H9 (cell line): Measurements from ENCODE around the gene EFCAB12. TPM values are rescaled to one million over a fixed set of nuclear protein-coding genes. Genes with fewer than 3 reads are reported as not detected.

ENCODE experiments used
- DNase-seq: peaks from one replicate; pipeline ENCODE4 v3.0.0-alpha.2; 2017
- H2AFZ ChIP-seq: one replicate; pipeline ENCODE4 v1.6.1; 2013; ENCODE audit warnings: mild to moderate bottlenecking, low read length, control low read depth, moderate library complexity
- H2AK5ac ChIP-seq: 2 replicates; pipeline ENCODE4 v1.6.1; 2013; ENCODE audit warnings: low read length, control low read depth, mixed read lengths; ENCODE audit not compliant: insufficient read length
- H2BK120ac ChIP-seq: one replicate; pipeline ENCODE4 v1.6.1; 2013; ENCODE audit warnings: low read depth, mild to moderate bottlenecking, low read length, control low read depth, inconsistent platforms; ENCODE audit not compliant: poor library complexity, severe bottlenecking
- H2BK12ac ChIP-seq: 2 replicates; pipeline ENCODE4 v1.6.1; 2013; ENCODE audit warnings: low read length, control low read depth, mixed read lengths, low read depth; ENCODE audit not compliant: insufficient read length
- H2BK15ac ChIP-seq: 2 replicates; pipeline ENCODE4 v1.6.1; 2013; ENCODE audit warnings: low read depth, low read length, control low read depth
- H2BK20ac ChIP-seq: one replicate; pipeline ENCODE4 v1.6.1; 2013; ENCODE audit warnings: low read depth, mild to moderate bottlenecking, low read length, control low read depth, inconsistent platforms; ENCODE audit not compliant: poor library complexity, severe bottlenecking
- H2BK5ac ChIP-seq: 2 replicates; pipeline ENCODE4 v1.6.1; 2013; ENCODE audit warnings: low read length, control low read depth, mixed read lengths; ENCODE audit not compliant: insufficient read length
- H3K14ac ChIP-seq: 2 replicates; pipeline ENCODE4 v1.6.1; 2013; ENCODE audit warnings: low read length, control low read depth; ENCODE audit not compliant: insufficient read depth
- H3K18ac ChIP-seq: 2 replicates; pipeline ENCODE4 v1.6.1; 2013; ENCODE audit warnings: low read depth, mild to moderate bottlenecking, mixed read lengths, low read length, control low read depth; ENCODE audit not compliant: insufficient read length
- H3K23ac ChIP-seq: 2 replicates; pipeline ENCODE4 v1.6.1; 2013; ENCODE audit warnings: low read length, control low read depth, mixed read lengths, low read depth; ENCODE audit not compliant: insufficient read length
- H3K23me2 ChIP-seq: 2 replicates; pipeline ENCODE4 v1.6.1; 2013; ENCODE audit warnings: low read depth, mild to moderate bottlenecking, mixed read lengths, low read length, control low read depth; ENCODE audit not compliant: insufficient read length, poor library complexity, severe bottlenecking
- H3K27ac ChIP-seq: 2 replicates; pipeline ENCODE4 v1.5.1; 2013; ENCODE audit warnings: low read length, control low read depth, mixed read lengths, low read depth; ENCODE audit not compliant: insufficient read length
- H3K27me3 ChIP-seq: 2 replicates; pipeline ENCODE4 v1.6.1; 2013; ENCODE audit warnings: low read length, control low read depth, inconsistent platforms; ENCODE audit not compliant: insufficient read depth
- H3K4ac ChIP-seq: 2 replicates; pipeline ENCODE4 v1.6.1; 2013; ENCODE audit warnings: low read depth, mild to moderate bottlenecking, control low read depth, inconsistent platforms, low read length, moderate library complexity
- H3K4me1 ChIP-seq: 2 replicates; pipeline ENCODE4 v1.6.1; 2013; ENCODE audit warnings: low read length, control low read depth, inconsistent platforms; ENCODE audit not compliant: insufficient read depth
- H3K4me2 ChIP-seq: 2 replicates; pipeline ENCODE4 v1.6.1; 2013; ENCODE audit warnings: low read length, control low read depth, mixed read lengths; ENCODE audit not compliant: insufficient read length, insufficient read depth
- H3K56ac ChIP-seq: 2 replicates; pipeline ENCODE4 v1.6.1; 2013; ENCODE audit warnings: low read depth, mild to moderate bottlenecking, mixed read lengths, low read length, control low read depth; ENCODE audit not compliant: insufficient read length
- H3K79me1 ChIP-seq: 2 replicates; pipeline ENCODE4 v1.6.1; 2013; ENCODE audit warnings: low read depth, mild to moderate bottlenecking, moderate library complexity, low read length, control low read depth, inconsistent platforms; ENCODE audit not compliant: insufficient read depth, poor library complexity, severe bottlenecking
- H3K79me2 ChIP-seq: 2 replicates; pipeline ENCODE4 v1.6.1; 2013; ENCODE audit warnings: low read length, control low read depth, inconsistent platforms; ENCODE audit not compliant: insufficient read depth
- H3K9ac ChIP-seq: 2 replicates; pipeline ENCODE4 v1.6.1; 2013; ENCODE audit warnings: low read length, control low read depth, mixed read lengths; ENCODE audit not compliant: insufficient read length; ENCODE audit errors: extremely low read depth
- H3K9me3 ChIP-seq: one replicate; pipeline ENCODE4 v1.6.1; 2013; ENCODE audit warnings: low read depth, low read length, inconsistent platforms; ENCODE audit not compliant: control insufficient read depth
- H3T11ph ChIP-seq: one replicate; pipeline ENCODE4 v1.6.1; 2013; ENCODE audit warnings: mild to moderate bottlenecking, low read length, control low read depth, inconsistent platforms
- H4K20me1 ChIP-seq: one replicate; pipeline ENCODE4 v1.6.1; 2013; ENCODE audit not compliant: control insufficient read depth, insufficient read length, insufficient read depth
- H4K5ac ChIP-seq: 2 replicates; pipeline ENCODE4 v1.6.1; 2013; ENCODE audit warnings: low read depth, mild to moderate bottlenecking, mixed read lengths, low read length, control low read depth; ENCODE audit not compliant: insufficient read length
- H4K8ac ChIP-seq: replicated peaks from 2 replicates; pipeline ENCODE4 v1.6.1; 2013; ENCODE audit warnings: low read length, control low read depth, mixed read lengths, low read depth; ENCODE audit not compliant: insufficient read length
- H4K91ac ChIP-seq: 2 replicates; pipeline ENCODE4 v1.6.1; 2013; ENCODE audit warnings: low read depth, mild to moderate bottlenecking, moderate library complexity, mixed read lengths, low read length, control low read depth; ENCODE audit not compliant: insufficient read length
- H3K27ac Mint-ChIP-seq, 3 experiments: 2 replicates in 2 of 3; 3 replicates in 1 of 3; pipeline ENCODE4 v1.8.0; 2020 to 2021; ENCODE audit warnings: mixed read lengths in 3 of 3, mild to moderate bottlenecking in 1 of 3, moderate library complexity in 1 of 3
- H3K27me3 Mint-ChIP-seq: 2 replicates; pipeline ENCODE4 v1.8.0; 2021; ENCODE audit warnings: low read depth, mild to moderate bottlenecking, moderate library complexity, mixed read lengths
- H3K36me3 Mint-ChIP-seq, 3 experiments: 2 replicates in 2 of 3; 3 replicates in 1 of 3; pipeline ENCODE4 v1.8.0; 2020 to 2021; ENCODE audit warnings: low read depth in 3 of 3, mixed read lengths in 3 of 3; ENCODE audit not compliant: insufficient read depth in 1 of 3
- H3K4me1 Mint-ChIP-seq, 2 experiments: 2 replicates each; pipeline ENCODE4 v1.8.0; 2020; ENCODE audit warnings: mixed read lengths in 2 of 2
- H3K4me3 Mint-ChIP-seq, 2 experiments: 2 replicates in 1 of 2; 3 replicates in 1 of 2; pipeline ENCODE4 v1.8.0; 2020 to 2021; ENCODE audit warnings: mild to moderate bottlenecking in 2 of 2, mixed read lengths in 2 of 2, moderate library complexity in 1 of 2
- H3K9me3 Mint-ChIP-seq, 2 experiments: 2 replicates in 1 of 2; 3 replicates in 1 of 2; pipeline ENCODE4 v1.8.0; 2020; ENCODE audit warnings: mild to moderate bottlenecking in 2 of 2, mixed read lengths in 2 of 2, moderate library complexity in 1 of 2
- WGBS: extraction: QIAGEN DNeasy Blood & Tissue Kit; methylation state at CpG from one replicate; pipeline ENCODE4 v1.1.7; 2013; ENCODE audit warnings: missing lambda C conversion rate, low lambda C conversion rate, mixed read lengths; ENCODE audit not compliant: insufficient read length; ENCODE audit errors: extremely low coverage; 5-methylcytosine and 5-hydroxymethylcytosine counted together
- total RNA-seq: library from RNA; stranded (reverse); gene quantifications from 2 replicates; pipeline ENCODE4 v1.2.1, GENCODE V29; 2021
- TF ChIP-seq, protein P1 (sequence below): fragments of 200-600 bp; sonication (generic); conservative IDR thresholded peaks from 3 replicates; pipeline ENCODE4 v1.8.0; 2021; ENCODE audit warnings: antibody characterized with exemption, mild to moderate bottlenecking

EFCAB12 gene
- total RNA-seq, 1 experiment from 2014 or later: 0.28 TPM

GRCh38 chr3:129428007-129428375, 445 bp downstream of the EFCAB12 start:
- no peaks in the 10 kb centered on the region for H3K79me2 ChIP-seq
- TF ChIP-seq, protein P1, sequence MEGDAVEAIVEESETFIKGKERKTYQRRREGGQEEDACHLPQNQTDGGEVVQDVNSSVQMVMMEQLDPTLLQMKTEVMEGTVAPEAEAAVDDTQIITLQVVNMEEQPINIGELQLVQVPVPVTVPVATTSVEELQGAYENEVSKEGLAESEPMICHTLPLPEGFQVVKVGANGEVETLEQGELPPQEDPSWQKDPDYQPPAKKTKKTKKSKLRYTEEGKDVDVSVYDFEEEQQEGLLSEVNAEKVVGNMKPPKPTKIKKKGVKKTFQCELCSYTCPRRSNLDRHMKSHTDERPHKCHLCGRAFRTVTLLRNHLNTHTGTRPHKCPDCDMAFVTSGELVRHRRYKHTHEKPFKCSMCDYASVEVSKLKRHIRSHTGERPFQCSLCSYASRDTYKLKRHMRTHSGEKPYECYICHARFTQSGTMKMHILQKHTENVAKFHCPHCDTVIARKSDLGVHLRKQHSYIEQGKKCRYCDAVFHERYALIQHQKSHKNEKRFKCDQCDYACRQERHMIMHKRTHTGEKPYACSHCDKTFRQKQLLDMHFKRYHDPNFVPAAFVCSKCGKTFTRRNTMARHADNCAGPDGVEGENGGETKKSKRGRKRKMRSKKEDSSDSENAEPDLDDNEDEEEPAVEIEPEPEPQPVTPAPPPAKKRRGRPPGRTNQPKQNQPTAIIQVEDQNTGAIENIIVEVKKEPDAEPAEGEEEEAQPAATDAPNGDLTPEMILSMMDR: no peak
- Mint-ChIP-seq H3K36me3 (peaks cover 11 to 26% (median 24%) of the 10 kb centered on the region in 3 experiments; a peak in 6 of 7 replicates), H3K27ac (no peak overlapping the region; a peak in 1 of 7 replicates), H3K9me3 (no peaks in the 10 kb centered on the region), H3K4me3 (peak overlapping the region; percentile 72 to 82), H3K27me3 (peaks cover 20% of the 10 kb centered on the region), H3K4me1 (peaks cover 44 to 47% of the 10 kb centered on the region in 2 experiments)
- H3K27me3 ChIP-seq: no peaks in the 10 kb centered on the region; the same call in 1 of the 2 replicates
- no peak for DNase-seq
- no peaks in the 10 kb centered on the region for H3K79me1 ChIP-seq
- peaks cover 7% of the 10 kb centered on the region; the same call in 1 of the 2 replicates for H3K4me1 ChIP-seq
- no peak overlapping the region for H3K4ac ChIP-seq
- no peak overlapping the region for H3K27ac ChIP-seq
- H3K14ac ChIP-seq: no peak overlapping the region
- no peak overlapping the region for H3K18ac ChIP-seq
- H2BK12ac ChIP-seq: no peak overlapping the region
- no peak overlapping the region for H2BK15ac ChIP-seq
- H3K9ac ChIP-seq: no peak overlapping the region
- H2AFZ ChIP-seq: no peak overlapping the region
- H3K23ac ChIP-seq: no peak overlapping the region
- H3K23me2 ChIP-seq: peaks cover 3% of the 10 kb centered on the region
- no peak overlapping the region for H2BK5ac ChIP-seq
- peak overlapping the region; percentile 76 for H3K4me2 ChIP-seq
- H2BK20ac ChIP-seq: no peak overlapping the region
- no peak overlapping the region for H4K5ac ChIP-seq
- no CpG with 5 or more reads among the region's 8 CpGs for WGBS
- H3T11ph ChIP-seq: no peak overlapping the region
- H4K8ac ChIP-seq: no peak overlapping the region
- H4K91ac ChIP-seq: no peak overlapping the region
- H2BK120ac ChIP-seq: no peak overlapping the region
- H3K9me3 ChIP-seq: no peaks in the 10 kb centered on the region
- H2AK5ac ChIP-seq: no peak overlapping the region
- no peaks in the 10 kb centered on the region for H4K20me1 ChIP-seq
- no peak overlapping the region for H3K56ac ChIP-seq
